Cardiac fibroblast (primary cell): Measurements from ENCODE around the gene TRIM17.

Experiments
- DNase-seq, 2 donors: peaks; one replicate each; pipeline versions ENCODE4 v3.0.0 to v3.0.0-alpha.2; 2010; ENCODE audit warnings: low read depth in 2 of 2
- H3K4me3 ChIP-seq, 2 donors: replicated peaks in 1 of 2; 1 replicate in 1 of 2; 2 replicates in 1 of 2; pipeline ENCODE4 v1.5.1; 2011; ENCODE audit warnings: low read depth in 2 of 2, low read length in 2 of 2, mild to moderate bottlenecking in 2 of 2, moderate library complexity in 1 of 2
- TF ChIP-seq, protein P1 (sequence below): IDR thresholded peaks from one replicate; pipeline ENCODE4 v1.5.1; 2011; ENCODE audit warnings: low read depth, mild to moderate bottlenecking, low read length, inconsistent platforms

The TRIM17 gene

DNA sequence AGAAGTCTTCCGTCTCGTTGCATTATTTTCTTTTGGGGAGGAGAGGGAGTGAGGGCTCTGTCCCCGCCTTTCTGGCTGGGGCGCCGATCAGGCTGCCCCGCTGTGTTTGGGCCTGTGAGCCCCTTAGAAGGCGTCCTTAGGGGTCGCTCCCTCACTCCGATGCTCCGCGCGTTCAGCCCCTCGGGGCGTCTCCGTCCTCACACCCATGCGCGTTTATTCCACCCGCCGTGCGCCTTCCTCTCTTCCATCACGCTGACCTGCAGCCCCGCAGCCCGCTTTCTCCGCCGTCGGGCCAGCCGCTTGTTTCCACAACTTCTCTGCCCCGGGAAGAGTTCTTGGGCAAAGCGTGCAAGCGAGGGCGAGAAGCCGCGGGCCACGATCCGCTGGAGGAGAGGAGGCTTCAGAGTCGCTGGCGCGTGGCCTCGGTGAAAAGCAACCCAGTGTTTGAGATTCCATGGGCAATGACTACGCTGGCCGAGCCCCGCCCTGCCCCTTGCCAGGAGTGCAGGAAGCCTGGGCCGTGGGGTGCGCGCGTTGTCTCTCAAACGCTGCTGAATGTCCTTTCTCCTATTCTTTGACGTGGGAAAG, 37.7 kb downstream of the TRIM17 start:
- DNase-seq = peak in 1 of 2 donors; percentile 23
- TF ChIP-seq, protein P1, sequence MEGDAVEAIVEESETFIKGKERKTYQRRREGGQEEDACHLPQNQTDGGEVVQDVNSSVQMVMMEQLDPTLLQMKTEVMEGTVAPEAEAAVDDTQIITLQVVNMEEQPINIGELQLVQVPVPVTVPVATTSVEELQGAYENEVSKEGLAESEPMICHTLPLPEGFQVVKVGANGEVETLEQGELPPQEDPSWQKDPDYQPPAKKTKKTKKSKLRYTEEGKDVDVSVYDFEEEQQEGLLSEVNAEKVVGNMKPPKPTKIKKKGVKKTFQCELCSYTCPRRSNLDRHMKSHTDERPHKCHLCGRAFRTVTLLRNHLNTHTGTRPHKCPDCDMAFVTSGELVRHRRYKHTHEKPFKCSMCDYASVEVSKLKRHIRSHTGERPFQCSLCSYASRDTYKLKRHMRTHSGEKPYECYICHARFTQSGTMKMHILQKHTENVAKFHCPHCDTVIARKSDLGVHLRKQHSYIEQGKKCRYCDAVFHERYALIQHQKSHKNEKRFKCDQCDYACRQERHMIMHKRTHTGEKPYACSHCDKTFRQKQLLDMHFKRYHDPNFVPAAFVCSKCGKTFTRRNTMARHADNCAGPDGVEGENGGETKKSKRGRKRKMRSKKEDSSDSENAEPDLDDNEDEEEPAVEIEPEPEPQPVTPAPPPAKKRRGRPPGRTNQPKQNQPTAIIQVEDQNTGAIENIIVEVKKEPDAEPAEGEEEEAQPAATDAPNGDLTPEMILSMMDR = no peak

DNA sequence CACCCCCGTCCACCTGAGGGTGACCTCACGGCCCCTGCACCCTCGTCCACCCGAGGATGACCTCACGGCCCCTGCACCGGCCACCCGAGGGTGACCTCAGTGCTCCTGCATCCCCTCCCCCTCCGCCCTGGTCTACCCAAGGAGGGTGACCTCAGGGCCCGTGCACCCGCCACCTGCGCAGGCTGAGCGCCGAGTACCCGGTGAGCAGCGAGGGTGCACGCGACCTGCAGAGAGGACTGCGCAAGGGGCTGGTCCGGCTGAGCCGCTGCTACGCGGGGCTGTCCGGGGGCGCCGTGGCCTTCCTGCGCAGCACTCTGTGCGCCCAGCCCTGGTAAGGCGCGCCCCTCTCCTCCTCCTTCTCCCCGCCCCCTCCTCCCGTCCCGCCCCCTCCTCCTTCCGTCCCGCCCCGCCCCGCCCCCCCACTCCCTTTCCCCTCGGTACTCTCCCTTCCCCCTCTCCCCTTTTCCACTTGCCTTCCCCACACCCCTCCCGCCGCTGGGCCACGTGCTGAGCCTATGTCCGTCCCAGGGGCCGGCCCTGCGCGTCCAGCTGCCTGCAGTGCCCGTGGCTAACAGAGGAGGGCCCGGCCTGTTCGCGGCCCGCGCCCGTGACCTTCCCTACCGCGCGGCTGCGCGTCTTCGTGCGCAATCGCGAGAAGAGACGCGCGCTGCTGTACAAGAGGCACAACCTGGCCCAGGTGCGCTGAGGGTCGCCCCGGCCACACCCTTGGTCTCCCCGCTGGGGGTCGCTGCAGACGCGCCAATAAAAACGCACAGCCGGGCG, 38.4 kb downstream of the TRIM17 start:
- TF ChIP-seq, protein P1 = no peak
- H3K4me3 ChIP-seq = peak overlapping the region; percentile 54 to 59
- DNase-seq = peak; percentile 69 to 92

More for the DNA sequence above, 37.7 kb downstream of the TRIM17 start:
- H3K4me3 ChIP-seq = peak overlapping the region; percentile 54 to 59

DNA sequence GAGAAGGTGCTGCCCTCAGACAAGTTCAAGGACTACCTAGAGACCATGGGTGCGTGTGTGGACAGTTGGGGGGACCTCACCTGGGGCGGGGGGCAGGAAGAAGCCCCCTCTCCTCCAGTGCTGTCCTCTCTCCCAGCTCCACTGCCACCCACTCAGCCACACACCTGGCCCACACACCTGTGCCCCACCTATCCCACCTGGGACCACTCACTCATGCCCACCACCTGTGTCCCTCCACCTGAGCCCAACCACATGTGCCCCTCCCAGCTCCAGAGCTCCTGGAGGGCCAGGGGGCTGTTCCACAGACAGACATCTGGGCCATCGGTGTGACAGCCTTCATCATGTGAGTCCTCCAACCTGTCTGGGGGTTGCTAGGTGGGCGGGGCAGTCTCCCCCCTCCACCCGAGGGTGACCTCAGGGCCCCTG, 39.0 kb downstream of the TRIM17 start:
- TF ChIP-seq, protein P1 = no peak
- DNase-seq = no peak
- peak overlapping the region in 1 of 2 donors; percentile 28 for H3K4me3 ChIP-seq

DNA sequence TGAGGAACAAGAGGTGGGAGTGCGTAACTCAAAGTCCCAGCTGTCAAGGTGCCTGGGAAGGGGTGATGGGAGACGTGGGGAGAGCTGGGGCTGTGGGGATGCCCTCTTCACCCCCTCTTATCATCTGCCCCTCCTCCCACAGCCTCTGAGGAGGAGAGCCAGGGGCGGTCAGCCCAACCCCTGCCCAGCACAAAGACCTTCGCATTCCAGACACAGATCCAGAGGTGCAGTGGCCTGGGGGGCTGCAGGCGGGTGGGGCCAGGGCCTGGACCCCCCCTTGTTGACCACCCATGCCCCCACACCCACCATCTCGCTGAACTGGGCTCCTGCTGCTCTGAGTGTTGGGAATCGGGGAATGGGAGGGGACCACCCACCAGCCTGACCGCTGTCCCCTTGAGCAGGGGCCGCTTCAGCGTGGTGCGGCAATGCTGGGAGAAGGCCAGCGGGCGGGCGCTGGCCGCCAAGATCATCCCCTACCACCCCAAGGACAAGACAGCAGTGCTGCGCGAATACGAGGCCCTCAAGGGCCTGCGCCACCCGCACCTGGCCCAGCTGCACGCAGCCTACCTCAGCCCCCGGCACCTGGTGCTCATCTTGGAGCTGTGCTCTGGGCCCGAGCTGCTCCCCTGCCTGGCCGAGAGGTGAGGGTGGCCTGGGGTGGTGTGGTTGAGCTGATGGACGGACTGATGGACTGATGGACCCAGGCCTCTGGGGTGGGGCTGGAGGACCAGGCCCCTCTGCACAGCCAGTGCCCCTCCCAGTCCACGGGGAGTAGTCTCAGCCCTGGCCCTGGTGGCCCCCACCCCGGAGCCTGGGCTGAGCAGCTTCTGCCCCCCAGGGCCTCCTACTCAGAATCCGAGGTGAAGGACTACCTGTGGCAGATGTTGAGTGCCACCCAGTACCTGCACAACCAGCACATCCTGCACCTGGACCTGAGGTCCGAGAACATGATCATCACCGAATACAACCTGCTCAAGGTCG, 39.7 kb downstream of the TRIM17 start:
- H3K4me3 ChIP-seq = no peak overlapping the region
- no peak for DNase-seq
- TF ChIP-seq, protein P1 = no peak

DNA sequence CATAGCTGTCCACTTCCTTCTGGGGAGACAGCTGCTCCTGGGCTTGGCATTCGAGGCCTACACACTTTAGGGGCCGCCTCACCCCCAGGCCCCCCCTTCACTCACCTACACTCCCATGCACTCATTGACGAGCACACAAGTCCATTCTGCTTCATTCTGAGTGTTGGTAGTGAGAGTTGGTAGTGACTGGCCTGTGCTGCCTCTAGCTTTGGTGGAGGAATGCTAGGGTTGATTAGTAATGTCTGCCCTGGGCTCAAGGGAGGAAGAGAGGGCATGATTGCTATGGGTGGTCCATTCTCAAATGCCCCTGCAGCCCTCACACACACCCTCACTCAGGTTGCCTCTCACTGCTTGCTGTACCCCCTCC, 40.4 kb downstream of the TRIM17 start:
- TF ChIP-seq, protein P1 = no peak
- DNase-seq = peak; percentile 36 to 39
- H3K4me3 ChIP-seq = no peak overlapping the region

DNA sequence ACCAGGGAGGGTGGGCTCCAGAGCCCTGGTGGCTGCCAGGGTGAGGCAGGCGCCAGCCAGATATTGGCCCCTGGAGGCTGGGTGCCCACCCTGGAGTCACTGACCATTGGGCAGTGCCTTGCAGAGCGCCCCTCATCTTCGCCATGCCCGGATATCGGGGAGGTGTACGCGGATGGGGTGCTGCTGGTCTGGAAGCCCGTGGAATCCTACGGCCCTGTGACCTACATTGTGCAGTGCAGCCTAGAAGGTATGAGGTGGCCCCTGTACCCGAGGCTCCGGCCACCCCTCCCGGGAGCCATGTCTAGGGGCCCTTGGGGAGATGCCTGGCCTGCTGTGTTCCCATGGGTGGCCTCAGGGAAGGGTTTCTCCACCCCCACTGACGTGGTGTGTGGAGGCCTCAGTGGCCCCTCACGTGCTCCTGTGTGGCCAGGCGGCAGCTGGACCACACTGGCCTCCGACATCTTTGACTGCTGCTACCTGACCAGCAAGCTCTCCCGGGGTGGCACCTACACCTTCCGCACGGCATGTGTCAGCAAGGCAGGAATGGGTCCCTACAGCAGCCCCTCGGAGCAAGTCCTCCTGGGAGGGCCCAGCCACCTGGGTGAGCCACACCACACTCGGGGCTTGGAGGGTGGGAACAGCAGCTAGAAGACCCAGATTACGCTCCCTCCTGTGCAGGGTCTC, 40.9 kb downstream of the TRIM17 start:
- no peak for DNase-seq
- H3K4me3 ChIP-seq = no peak overlapping the region
- TF ChIP-seq, protein P1 = no peak
